Activated CD8-positive, alpha-beta memory T cell treated with anti-CD3 and anti-CD28 coated beads, Interleukin-2, amount 50 U/mL, for 4 hours (primary cell): ENCODE data around the gene MTHFS.

Source experiments
- DNase-seq: peaks from one replicate; pipeline ENCODE4 v3.0.0-alpha.2; 2020

The MTHFS gene

DNA sequence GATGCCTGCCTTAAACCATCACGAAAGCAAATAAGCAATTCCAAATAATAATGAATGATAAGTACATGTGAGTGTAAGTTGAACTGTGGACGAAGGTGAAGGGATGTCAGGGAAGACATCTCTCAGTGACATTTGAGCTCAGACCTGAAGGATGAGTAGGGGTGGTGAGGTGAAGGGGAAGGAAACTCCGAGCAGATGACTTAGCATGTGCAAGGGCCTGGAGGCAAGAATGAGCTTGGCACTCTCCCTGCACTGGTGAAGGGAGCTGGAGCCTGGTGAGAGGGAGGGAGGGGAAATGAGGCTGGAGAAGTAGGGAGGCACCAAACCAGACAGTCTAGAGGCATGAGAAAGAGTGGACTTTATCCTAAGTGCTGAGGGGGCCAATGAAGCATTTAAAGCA lies 84.3 kb downstream of the MTHFS start:
- no peak for DNase-seq

DNA sequence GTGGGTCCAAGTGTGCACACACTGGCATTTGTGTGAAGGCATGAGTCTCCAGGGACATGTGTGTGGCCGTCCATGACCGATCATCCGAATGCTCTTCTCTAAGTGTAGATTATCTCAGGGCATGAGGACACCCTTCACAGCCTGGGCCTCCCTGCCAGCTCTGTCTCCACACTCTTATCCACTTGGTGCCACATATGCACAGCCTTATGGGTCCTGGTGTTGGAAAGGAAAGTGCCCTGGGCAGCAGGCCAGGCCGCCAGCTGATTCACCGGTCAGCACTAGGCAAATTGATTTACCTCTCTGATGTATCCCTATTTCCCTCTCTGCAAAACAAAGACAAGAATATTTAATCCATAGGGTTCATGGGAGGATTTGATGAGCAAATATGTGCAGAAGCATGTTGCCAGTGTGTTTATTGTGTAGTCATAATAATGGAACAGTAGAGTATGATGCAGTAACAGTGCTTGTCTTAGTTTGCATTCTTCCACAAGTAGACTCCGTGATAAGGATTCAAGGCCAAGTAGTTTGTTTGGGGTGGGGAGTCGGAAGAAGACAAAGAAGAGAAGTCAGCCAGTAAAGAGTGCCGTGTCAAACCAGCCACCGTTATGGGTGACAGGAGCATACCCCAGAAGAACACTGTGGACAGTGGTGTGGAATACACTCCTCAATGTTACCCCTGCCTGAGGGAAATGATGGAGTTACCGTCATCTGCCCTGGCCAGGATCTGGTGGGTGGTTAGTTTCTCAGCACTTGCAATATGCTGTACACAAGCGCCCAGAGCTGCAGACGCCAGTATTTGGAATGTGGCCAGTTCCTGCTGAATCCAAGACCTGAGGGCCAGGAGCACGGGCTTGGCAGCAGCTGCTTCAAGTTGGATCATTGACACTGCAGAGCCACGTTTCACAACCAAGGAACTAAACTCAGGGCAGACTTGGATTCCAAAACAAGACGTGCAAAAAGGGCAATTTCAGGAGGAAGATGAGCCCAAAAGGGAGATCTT lies 85.1 kb downstream of the MTHFS start:
- no peak for DNase-seq

GRCh38 chr15:79804838-79805237 lies 92.0 kb downstream of the MTHFS start:
- DNase-seq: no peak

GRCh38 chr15:79798311-79798710 lies 98.5 kb downstream of the MTHFS start:
- no peak for DNase-seq
